Stomach (tissue), 9 donors: ENCODE data around the gene RHOT1. TPM values are rescaled to one million over a fixed set of nuclear protein-coding genes. Genes with fewer than 3 reads are reported as not detected.

Experiments used
- DNase-seq, 2 donors: peaks; one replicate each; pipeline versions ENCODE4 v3.0.0 to v3.0.0-alpha.2; 2013 to 2019
- H3K27ac ChIP-seq, 5 donors: fragments of 200-600 bp in 4 of 5; sonication (generic) in 4 of 5; one replicate each; pipeline ENCODE4 v1.5.1; 2013 to 2019; ENCODE audit warnings: mild to moderate bottlenecking in 1 of 5, moderate library complexity in 1 of 5
- H3K27me3 ChIP-seq, 3 donors: fragments of 200-600 bp; sonication (generic); one replicate each; pipeline ENCODE4 v1.5.1; 2017 to 2019; ENCODE audit warnings: mixed run types in 1 of 3
- H3K36me3 ChIP-seq, 4 donors: fragments of 200-600 bp; sonication (generic); 1 replicate in 3 of 4; 2 replicates in 1 of 4; pipeline ENCODE4 v1.5.1; 2016 to 2019
- H3K4me1 ChIP-seq, 4 donors: fragments of 200-600 bp; sonication (generic); one replicate each; pipeline ENCODE4 v1.5.1; 2016 to 2019
- H3K4me3 ChIP-seq, 4 donors: fragments of 200-600 bp; sonication (generic) in 3 of 4; one replicate each; pipeline ENCODE4 v1.5.1; 2016 to 2019; ENCODE audit warnings: mild to moderate bottlenecking in 1 of 4
- H3K9me3 ChIP-seq, 4 donors: fragments of 200-600 bp; sonication (generic); one replicate each; pipeline ENCODE4 v1.5.1; 2016 to 2019
- CTCF ChIP-seq, 7 experiments: fragments of 450-650 bp in 4 of 7; fragments of 200-600 bp in 3 of 7; sonication (generic) in 3 of 7; IDR thresholded peaks; one replicate each; pipeline ENCODE4 v1.5.1; 2016 to 2019; ENCODE audit warnings: antibody characterized with exemption in 7 of 7, control low read depth in 2 of 7, mild to moderate bottlenecking in 1 of 7
- EP300 ChIP-seq: sonication (generic); formaldehyde crosslinking; IDR thresholded peaks from one replicate; pipeline ENCODE4 v1.6.1; 2017; ENCODE audit warnings: antibody characterized with exemption
- POLR2A ChIP-seq, 4 donors: fragments of 450-650 bp; IDR thresholded peaks; one replicate each; pipeline ENCODE4 v1.6.1; 2016; ENCODE audit warnings: antibody characterized with exemption in 4 of 4, control low read depth in 2 of 4, mild to moderate bottlenecking in 1 of 4, moderate library complexity in 1 of 4
- POLR2AphosphoS5 ChIP-seq, 3 donors: sonication (generic); formaldehyde crosslinking; IDR thresholded peaks; one replicate each; pipeline ENCODE4 v1.6.1; 2016; ENCODE audit warnings: antibody characterized with exemption in 3 of 3
- WGBS, 5 donors: extraction: QIAGEN DNeasy Blood & Tissue Kit in 3 of 5; methylation state at CpG; one replicate each; pipeline versions ENCODE4 v1.1.5 to v1.1.7; 2013 to 2018; 5-methylcytosine and 5-hydroxymethylcytosine counted together
- intact Hi-C: fragments of 100-400 bp; cut with DNase I; formaldehyde crosslinking; loops from one replicate; pipeline ENCODE4 v1.15.1; 2023; ENCODE audit warnings: low total_unique reads
- polyA plus RNA-seq, 3 donors: library from polyadenylated mRNA; stranded (reverse); fragments of 200-250 nt; gene quantifications; one replicate each; pipeline ENCODE4 v1.2.3, GENCODE V29; 2013
- small RNA-seq, 4 donors: library from RNA; depleted of rRNA; stranded (forward); fragments of <200 nt; gene quantifications; one replicate each; pipeline ENCODE3, GENCODE V24; 2016
- total RNA-seq, 5 donors: library from RNA; depleted of rRNA; stranded (reverse); fragments of >200 nt; gene quantifications; one replicate each; pipeline versions ENCODE4 v1.1.0 to v1.2.3, GENCODE V29; 2014 to 2016
- donor health status: healthy with polysubstance abuse.
- donor health status: Bipolar disorder and iron deficiency.
- donor health status: healthy.

The RHOT1 gene
- total and polyA plus RNA-seq, 8 donors: 7.0 to 219 (median 56.7) TPM

DNA sequence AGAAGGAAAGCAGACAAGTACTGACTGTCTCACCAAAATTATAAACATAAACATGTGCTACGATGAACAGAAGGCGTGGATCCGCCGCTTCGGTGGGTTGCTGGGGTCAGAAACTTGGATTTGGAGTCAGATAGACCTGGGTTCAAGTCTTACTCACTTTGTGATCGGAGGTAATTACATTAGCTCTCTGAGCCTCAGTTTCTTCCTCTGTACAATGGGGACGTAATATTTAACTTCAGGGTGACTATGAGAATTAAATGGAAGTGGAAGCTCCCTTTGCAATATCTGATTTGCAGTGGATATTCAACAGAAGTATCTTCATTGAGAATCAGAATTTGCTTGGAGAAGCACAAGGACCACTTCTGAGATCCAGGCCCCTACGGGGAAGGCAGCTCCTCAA is 129.5 kb downstream of the RHOT1 start:
- DNase-seq: no peak
- no peaks in the 10 kb centered on the region for H3K36me3 ChIP-seq
- intact Hi-C loops: no loop called here
- H3K4me1 ChIP-seq: peaks cover 6 to 18% (median 11%) of the 10 kb centered on the region in 4 donors
- no peak for TF ChIP-seq CTCF (IDR thresholded peaks at IDR 0.05)
- H3K27ac ChIP-seq: no peak overlapping the region
- no peak overlapping the region for H3K4me3 ChIP-seq
- H3K27me3 ChIP-seq: peaks cover 0 to 76% (median 36%) of the 10 kb centered on the region in 3 donors
- 79 to 93% (median 87%) methylated on average over 8 of the region's 8 CpGs for WGBS, 5 donors
- no peaks in the 10 kb centered on the region for H3K9me3 ChIP-seq

- TF ChIP-seq CTCF (IDR thresholded peaks at IDR 0.05) (no peak), EP300 (no peak), POLR2A (IDR thresholded peaks at IDR 0.05) (no peak), POLR2AphosphoS5 (IDR thresholded peaks at IDR 0.05) (no peak)
- Histone ChIP-seq H3K4me3 (no peak overlapping the region), H3K4me1 (peaks cover 0 to 7% (median 0%) of the 10 kb centered on the region in 4 donors), H3K27ac (no peak overlapping the region), H3K27me3 (peaks cover 0 to 53% (median 13%) of the 10 kb centered on the region in 3 donors), H3K36me3 (no peaks in the 10 kb centered on the region), H3K9me3 (no peaks in the 10 kb centered on the region)
- DNase-seq: no peak
- WGBS, 5 donors: 53 to 89% (median 68%) methylated on average over 2 to 5 of the region's 5 CpGs
- intact Hi-C loops: no loop called here
Observed at GRCh38 chr17:32274101-32274500, 131.8 kb downstream of the RHOT1 start.

- TF ChIP-seq EP300 (no peak), POLR2A (IDR thresholded peaks at IDR 0.05) (no peak)
- H3K4me1 ChIP-seq: peaks cover 0 to 7% (median 0%) of the 10 kb centered on the region in 4 donors
- DNase-seq: no peak
- no peak overlapping the region for H3K27ac ChIP-seq
- intact Hi-C loops: no loop called here
- WGBS, 5 donors: 81 to 90% (median 88%) methylated on average over 6 of the region's 6 CpGs
- H3K9me3 ChIP-seq: no peaks in the 10 kb centered on the region
- peaks cover 0 to 48% (median 9%) of the 10 kb centered on the region in 3 donors for H3K27me3 ChIP-seq
- no peaks in the 10 kb centered on the region for H3K36me3 ChIP-seq
- no peak overlapping the region for H3K4me3 ChIP-seq
Observed at GRCh38 chr17:32274643-32275042, 132.3 kb downstream of the RHOT1 start.

Small RNA genes lying within 50 kb of the gene (small RNA-seq; reads per million reads assigned to genes)
- 0 to 0.61 (median 0) reads per million in 4 donors for gene UBL5P2

Other genes with a start within 250 kb of the RHOT1 start
- 10 to 100 TPM in 4 of 5 donors, 1 to 10 TPM in 1; 4.1 to 61.3 (median 35.3) TPM for gene UTP6, start 240.8 kb upstream of the RHOT1 start, total RNA-seq
- 10 to 100 TPM; 24.2 to 49.6 (median 30.9) TPM for gene UTP6, start 240.8 kb upstream of the RHOT1 start, polyA plus RNA-seq
- 10 to 100 TPM in 3 of 5 donors, 1 to 10 TPM in 2; 5.5 to 53.7 (median 21.7) TPM for gene SUZ12, start 205.5 kb upstream of the RHOT1 start, total RNA-seq
- 10 to 100 TPM in 1 of 3 donors, 1 to 10 TPM in 2; 9.1 to 12.8 (median 9.3) TPM for gene SUZ12, start 205.5 kb upstream of the RHOT1 start, polyA plus RNA-seq
- gene LRRC37B, start 135.1 kb upstream of the RHOT1 start, total RNA-seq: 100 to 1,000 TPM in 1 of 5 donors, 10 to 100 TPM in 3, 1 to 10 TPM in 1; 3.2 to 132 (median 37.4) TPM
- gene LRRC37B, start 135.1 kb upstream of the RHOT1 start, polyA plus RNA-seq: 10 to 100 TPM in 1 of 3 donors, 1 to 10 TPM in 2; 7.6 to 11.8 (median 8.9) TPM
- gene RHBDL3, start 123.3 kb downstream of the RHOT1 start, total RNA-seq: 10 to 100 TPM in 1 of 5 donors, 1 to 10 TPM in 2, not detected in 2; 2.0 to 15.2 (median 8.0) TPM
- gene RHBDL3, start 123.3 kb downstream of the RHOT1 start, polyA plus RNA-seq: 1 to 10 TPM in 1 of 3 donors, under 1 TPM in 2; 0.31 to 1.5 (median 0.88) TPM
- 10 to 100 TPM in 4 of 5 donors, 1 to 10 TPM in 1; 7.5 to 48.0 (median 26.8) TPM for gene C17orf75, start 199.7 kb downstream of the RHOT1 start, total RNA-seq
- 10 to 100 TPM; 11.0 to 14.1 (median 11.2) TPM for gene C17orf75, start 199.7 kb downstream of the RHOT1 start, polyA plus RNA-seq
- gene ZNF207, start 207.7 kb downstream of the RHOT1 start, total RNA-seq: 100 to 1,000 TPM; 104 to 800 (median 220) TPM
- gene ZNF207, start 207.7 kb downstream of the RHOT1 start, polyA plus RNA-seq: 10 to 100 TPM; 46.8 to 72.2 (median 47.7) TPM